Small intestine (tissue), 7 donors: ENCODE results near the gene NF1. TPM values are rescaled to one million over a fixed set of nuclear protein-coding genes. Genes with fewer than 3 reads are reported as not detected.
A peak's percentile ranks its signal among the peaks of the same experiment; 100 is the strongest.

Source experiments
- DNase-seq, 2 donors: peaks; one replicate each; pipeline versions ENCODE4 v3.0.0 to v3.0.0-alpha.2; 2013
- FAIRE-seq: peaks from 2 replicates; lab custom pipeline; 2012; peaks lifted over from hg19 to GRCh38; lab: Jason Lieb, UNC
- H3K27ac ChIP-seq, 3 donors: one replicate each; pipeline ENCODE4 v1.5.1; 2013; ENCODE audit warnings: low read length in 2 of 3, mild to moderate bottlenecking in 2 of 3, control low read depth in 1 of 3, inconsistent platforms in 1 of 3, low read depth in 1 of 3, moderate library complexity in 1 of 3
- H3K27me3 ChIP-seq, 3 donors: one replicate each; pipeline ENCODE4 v1.6.1; 2013; ENCODE audit warnings: low read length in 3 of 3, inconsistent platforms in 1 of 3; ENCODE audit not compliant: control insufficient read depth in 3 of 3, insufficient read depth in 3 of 3
- H3K36me3 ChIP-seq, 3 donors: one replicate each; pipeline ENCODE4 v1.6.1; 2013; ENCODE audit warnings: low read length in 3 of 3, inconsistent platforms in 1 of 3, low read depth in 1 of 3, mild to moderate bottlenecking in 1 of 3, moderate library complexity in 1 of 3; ENCODE audit not compliant: control insufficient read depth in 3 of 3, insufficient read depth in 2 of 3
- H3K4me1 ChIP-seq, 3 donors: one replicate each; pipeline ENCODE4 v1.6.1; 2013; ENCODE audit warnings: low read length in 2 of 3, inconsistent platforms in 1 of 3, low read depth in 1 of 3, mild to moderate bottlenecking in 1 of 3, moderate library complexity in 1 of 3; ENCODE audit not compliant: control insufficient read depth in 3 of 3, insufficient read depth in 2 of 3
- H3K4me3 ChIP-seq, 3 donors: one replicate each; pipeline ENCODE4 v1.5.1; 2013; ENCODE audit warnings: low read length in 3 of 3, control low read depth in 1 of 3, inconsistent platforms in 1 of 3, low read depth in 1 of 3, mild to moderate bottlenecking in 1 of 3, moderate library complexity in 1 of 3
- H3K9me3 ChIP-seq, 2 donors: one replicate each; pipeline ENCODE4 v1.6.1; 2013; ENCODE audit warnings: low read depth in 1 of 2, low read length in 1 of 2; ENCODE audit not compliant: control insufficient read depth in 2 of 2, insufficient read depth in 1 of 2
- WGBS, 3 donors: extraction: QIAGEN DNeasy Blood & Tissue Kit; methylation state at CpG; one replicate each; pipeline ENCODE4 v1.1.7; 2013; 5-methylcytosine and 5-hydroxymethylcytosine counted together
- polyA plus RNA-seq, 4 donors: library from polyadenylated mRNA; stranded (reverse) in 3 of 4; unstranded in 1 of 4; fragments of 200-250 nt in 3 of 4; fragments of 120-200 nt in 1 of 4; gene quantifications; one replicate each; pipeline versions ENCODE4 v1.2.1 to v1.2.3, GENCODE V29; 2013
- donor health status: healthy with polysubstance abuse.
- donor health status: control.
- donor health status: control.
- donor health status: Bipolar disorder and iron deficiency.
- donor health status: healthy.

NF1 gene
- polyA plus RNA-seq, 4 donors, result 7.7 to 27.3 (median 9.5) TPM

GRCh38 chr17:31364012-31364411, 269.2 kb downstream of the NF1 start:
- WGBS, 3 donors, result 94 to 96% (median 95%) methylated on average over 6 of the region's 6 CpGs
- H3K27me3 ChIP-seq, result no peaks in the 10 kb centered on the region
- peaks cover 0 to 19% (median 5%) of the 10 kb centered on the region in 3 donors for H3K36me3 ChIP-seq
- no peaks in the 10 kb centered on the region for H3K9me3 ChIP-seq
- H3K27ac ChIP-seq, result no peak overlapping the region
- DNase-seq, result no peak
- H3K4me1 ChIP-seq, result no peaks in the 10 kb centered on the region
- no peak overlapping the region for H3K4me3 ChIP-seq
- FAIRE-seq, result no peak

- WGBS, 3 donors, result 96 to 98% (median 98%) methylated on average over 4 of the region's 4 CpGs
- Histone ChIP-seq H3K27ac (no peak overlapping the region), H3K9me3 (no peaks in the 10 kb centered on the region), H3K27me3 (no peaks in the 10 kb centered on the region), H3K36me3 (peaks cover 0 to 22% (median 6%) of the 10 kb centered on the region in 3 donors), H3K4me3 (no peak overlapping the region), H3K4me1 (no peaks in the 10 kb centered on the region)
- FAIRE-seq (no peak), DNase-seq (no peak)
Measured at GRCh38 chr17:31366088-31366487, 271.3 kb downstream of the NF1 start.

GRCh38 chr17:31369266-31369665, 274.5 kb downstream of the NF1 start:
- FAIRE-seq (no peak), DNase-seq (no peak)
- Histone ChIP-seq H3K4me1 (no peaks in the 10 kb centered on the region), H3K36me3 (peaks cover 0 to 17% (median 2%) of the 10 kb centered on the region in 3 donors), H3K4me3 (no peak overlapping the region), H3K9me3 (no peaks in the 10 kb centered on the region), H3K27me3 (no peaks in the 10 kb centered on the region), H3K27ac (no peak overlapping the region)

DNA sequence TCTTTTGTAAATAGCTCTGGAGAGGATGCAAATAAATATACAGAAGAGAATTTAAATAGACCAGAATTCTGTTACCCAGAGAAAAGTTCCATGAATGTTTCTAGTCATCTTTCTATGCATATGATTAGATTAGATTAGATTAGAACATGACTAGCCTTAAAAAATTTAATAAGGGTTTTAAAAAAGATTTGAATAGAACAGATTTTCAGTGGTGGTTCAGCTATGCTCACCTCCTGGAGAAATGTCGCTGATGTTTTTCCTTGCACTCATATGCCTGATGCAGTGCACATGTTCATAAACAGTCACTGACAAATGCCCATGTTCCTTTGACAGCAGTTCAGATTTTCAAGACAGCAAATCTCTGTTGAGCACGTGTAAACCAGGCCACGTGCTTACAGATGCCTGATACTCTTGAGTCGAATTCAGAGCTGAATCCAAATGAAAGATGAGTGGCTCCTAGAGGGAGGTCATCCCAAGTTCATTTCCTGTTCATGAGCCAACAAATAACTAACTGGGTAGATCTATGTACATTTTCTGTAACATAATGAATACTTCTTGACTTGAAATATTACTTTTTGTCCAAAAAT, 276.8 kb downstream of the NF1 start:
- 41 to 81% (median 62%) methylated on average over 4 of the region's 4 CpGs for WGBS, 3 donors
- DNase-seq (no peak), FAIRE-seq (no peak)
- Histone ChIP-seq H3K27me3 (no peaks in the 10 kb centered on the region), H3K9me3 (no peaks in the 10 kb centered on the region), H3K36me3 (peaks cover 0 to 15% (median 2%) of the 10 kb centered on the region in 3 donors), H3K4me3 (no peak overlapping the region), H3K27ac (no peak overlapping the region), H3K4me1 (no peaks in the 10 kb centered on the region)

GRCh38 chr17:31373150-31374093, 278.6 kb downstream of the NF1 start:
- WGBS, 3 donors, result 90 to 94% (median 93%) methylated on average over 10 of the region's 10 CpGs
- peaks cover 0 to 12% (median 2%) of the 10 kb centered on the region in 3 donors for H3K36me3 ChIP-seq
- H3K9me3 ChIP-seq, result no peaks in the 10 kb centered on the region
- DNase-seq (peak; percentile 45 to 63), FAIRE-seq (peak; percentile 23)
- no peak overlapping the region for H3K27ac ChIP-seq
- H3K4me3 ChIP-seq, result no peak overlapping the region
- H3K27me3 ChIP-seq, result no peaks in the 10 kb centered on the region
- no peaks in the 10 kb centered on the region for H3K4me1 ChIP-seq

- DNase-seq, result no peak
- Histone ChIP-seq H3K9me3 (no peaks in the 10 kb centered on the region), H3K4me1 (no peaks in the 10 kb centered on the region), H3K4me3 (no peak overlapping the region), H3K36me3 (peaks cover 0 to 17% (median 2%) of the 10 kb centered on the region in 3 donors), H3K27me3 (no peaks in the 10 kb centered on the region), H3K27ac (no peak overlapping the region)
- no peak for FAIRE-seq
- WGBS, 3 donors, result 80 to 94% (median 90%) methylated on average over 6 of the region's 6 CpGs
Measured at GRCh38 chr17:31374094-31374447, 279.3 kb downstream of the NF1 start.

DNA sequence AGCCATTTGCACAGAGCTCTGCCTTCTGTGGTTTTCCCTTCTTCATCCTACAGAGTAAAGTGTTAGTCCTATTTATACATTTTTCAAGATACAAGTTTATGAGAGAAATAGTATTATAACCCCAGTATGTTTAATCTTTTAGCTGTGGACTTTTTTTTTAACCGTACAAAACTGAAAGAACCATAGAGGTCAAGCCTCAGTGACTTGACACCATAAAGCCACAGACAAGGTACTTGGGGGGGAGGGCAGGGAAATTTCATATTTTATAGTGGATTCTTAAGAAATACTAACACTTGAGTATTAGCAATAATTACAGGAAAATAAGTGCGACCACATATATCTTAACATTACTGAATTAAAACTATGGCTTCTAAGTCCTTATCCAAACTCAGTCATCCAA, 279.7 kb downstream of the NF1 start:
- DNase-seq (no peak), FAIRE-seq (no peak)
- 92 to 97% (median 94%) methylated on average over 2 of the region's 2 CpGs for WGBS, 3 donors
- Histone ChIP-seq H3K4me1 (no peaks in the 10 kb centered on the region), H3K36me3 (peaks cover 0 to 18% (median 2%) of the 10 kb centered on the region in 3 donors), H3K9me3 (no peaks in the 10 kb centered on the region), H3K27me3 (no peaks in the 10 kb centered on the region), H3K4me3 (no peak overlapping the region), H3K27ac (no peak overlapping the region)

- Histone ChIP-seq H3K36me3 (peaks cover 0 to 18% (median 0%) of the 10 kb centered on the region in 3 donors), H3K27me3 (no peaks in the 10 kb centered on the region), H3K27ac (no peak overlapping the region), H3K4me1 (no peaks in the 10 kb centered on the region), H3K4me3 (no peak overlapping the region), H3K9me3 (no peaks in the 10 kb centered on the region)
- DNase-seq (no peak), FAIRE-seq (no peak)
Measured at GRCh38 chr17:31378638-31379037, 283.9 kb downstream of the NF1 start.
